Cerebellar nuclear complex (tissue), 1 donor: ENCODE measurements around the gene AQP3.
A peak's percentile ranks its signal among the peaks of the same experiment; 100 is the strongest.
"Not testable (repeated sequence)": the region's sequence is repeated elsewhere in the genome, so short reads cannot be mapped to it uniquely, and the experiment has no call there.

Source experiments
- DNase-seq, 2 experiments: peaks; one replicate each; lab custom pipeline; 2025; lab: John Stamatoyannopoulos, UW

AQP3 gene

DNA sequence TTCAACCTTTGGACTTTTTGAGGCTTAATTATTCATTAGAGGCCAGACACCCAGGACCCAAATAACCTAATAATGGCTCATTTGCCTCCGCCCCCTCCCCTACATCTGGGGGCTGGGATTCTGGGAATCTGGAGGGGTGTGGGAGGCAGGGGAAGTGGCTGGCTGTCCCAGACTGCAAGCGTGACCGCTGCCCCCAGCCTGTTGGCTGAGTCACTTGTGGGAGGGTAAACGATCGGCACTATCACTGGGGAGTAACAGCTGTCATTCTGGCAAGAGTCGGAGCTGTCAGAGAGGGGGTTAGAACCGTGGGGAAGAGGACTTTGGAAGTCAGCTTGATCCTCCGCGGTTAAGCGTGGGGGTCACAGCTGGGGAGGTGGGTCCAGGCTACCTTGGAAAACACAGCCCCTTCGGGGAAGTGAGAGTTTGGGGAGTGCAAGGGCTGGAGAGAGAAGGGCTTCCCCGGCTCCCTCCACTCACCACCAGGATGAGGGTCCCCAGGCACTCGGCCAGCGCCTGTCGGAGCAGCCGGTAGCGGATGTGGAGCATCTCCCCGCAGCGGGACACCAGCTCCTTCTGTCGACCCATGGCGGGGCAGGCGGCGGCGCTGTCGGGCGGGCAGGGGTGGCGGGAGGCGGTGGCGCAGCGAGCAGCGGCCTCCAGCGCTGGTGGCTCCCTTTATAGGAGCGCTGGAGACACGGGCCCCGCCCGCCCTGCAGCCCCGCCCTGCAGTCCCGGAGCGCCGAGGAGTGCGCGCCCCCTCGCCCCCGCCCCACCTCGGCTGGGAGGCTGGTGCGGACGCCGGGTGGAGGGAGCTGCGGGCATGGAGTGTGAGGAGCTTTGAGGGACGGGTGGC is at the start of gene AQP3:
Gene AQP3 (minus strand): TSS at position 648 of the 853 bp plus-strand sequence. CDS start 63 bp downstream, at position 585.
- no peak for DNase-seq

DNA sequence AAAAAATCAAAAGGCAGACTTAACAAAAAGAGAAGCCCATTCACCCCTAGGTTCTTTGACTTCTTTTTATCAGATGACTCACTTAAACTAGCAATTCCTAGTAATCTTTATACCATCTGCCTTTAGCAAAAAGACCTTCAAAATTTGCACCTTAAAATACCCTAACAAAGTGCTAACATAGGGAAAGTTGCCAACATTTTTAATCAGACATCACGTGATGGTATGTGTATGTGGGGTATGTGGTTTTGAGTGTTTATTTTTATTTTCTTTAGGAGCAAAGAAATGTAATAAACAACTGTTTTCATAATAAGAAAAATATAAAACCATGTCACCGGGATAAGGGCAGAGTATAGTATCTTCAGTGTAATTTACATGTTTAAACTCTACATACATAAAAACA is 46.4 kb upstream of the AQP3 start:
- not testable (repeated sequence) for DNase-seq

DNA sequence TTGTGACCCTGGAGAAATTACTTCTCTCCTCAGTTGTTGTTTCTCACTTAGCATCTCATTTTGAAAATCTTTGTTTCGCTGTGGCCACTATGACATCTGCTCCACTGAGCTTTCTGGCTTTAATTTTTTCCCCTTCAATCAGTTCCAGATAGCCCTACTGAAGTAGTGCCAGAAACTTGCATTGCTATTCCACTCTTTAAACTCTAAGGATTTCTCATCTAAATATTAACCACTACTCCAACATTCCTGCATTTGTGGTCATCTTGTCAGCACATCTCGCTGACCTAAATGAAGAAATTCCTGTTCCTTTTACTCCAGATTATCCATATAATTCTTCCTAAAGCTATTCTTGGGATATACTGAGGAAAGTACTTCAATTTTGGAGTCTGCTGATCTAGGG is 41.7 kb upstream of the AQP3 start:
- no peak for DNase-seq

DNA sequence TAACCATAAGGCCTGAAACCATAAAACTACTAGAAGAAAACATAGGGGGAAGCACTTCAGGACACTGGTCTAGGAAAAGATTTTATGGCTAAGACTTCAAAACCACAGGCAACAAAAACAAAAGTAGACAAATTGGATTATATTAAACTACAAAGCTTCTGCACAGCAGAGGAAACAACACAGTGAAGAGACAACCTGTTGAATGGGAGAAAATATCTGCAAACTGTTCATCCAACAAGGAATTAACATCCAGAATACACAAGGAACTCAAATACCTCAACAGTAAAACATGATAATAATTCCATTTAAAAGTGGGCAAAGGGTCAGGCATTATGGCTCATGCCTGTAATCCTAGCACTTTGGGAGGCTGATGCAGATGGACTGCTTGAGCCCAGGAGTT is 37.9 kb upstream of the AQP3 start:
- DNase-seq, result not testable (repeated sequence)

DNA sequence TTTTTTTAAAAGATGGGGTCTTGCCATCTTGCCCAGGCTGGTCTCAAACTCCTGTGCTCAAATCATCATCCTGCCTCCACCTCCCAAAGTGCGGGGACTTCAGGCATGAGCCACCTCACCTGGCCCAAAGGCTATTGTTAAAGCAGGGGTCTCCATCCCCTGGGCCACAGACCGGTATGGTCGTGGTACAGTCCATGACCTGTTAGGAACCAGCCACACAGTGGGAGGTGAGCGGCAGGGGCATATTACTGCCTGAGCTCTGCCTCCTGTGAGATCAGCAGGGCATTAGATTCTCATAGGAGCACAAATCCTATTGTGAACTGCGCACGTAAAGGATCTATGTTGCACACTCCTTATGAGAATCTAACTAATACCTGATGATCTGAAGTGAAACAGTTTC is 33.6 kb upstream of the AQP3 start:
- DNase-seq, result no peak

DNA sequence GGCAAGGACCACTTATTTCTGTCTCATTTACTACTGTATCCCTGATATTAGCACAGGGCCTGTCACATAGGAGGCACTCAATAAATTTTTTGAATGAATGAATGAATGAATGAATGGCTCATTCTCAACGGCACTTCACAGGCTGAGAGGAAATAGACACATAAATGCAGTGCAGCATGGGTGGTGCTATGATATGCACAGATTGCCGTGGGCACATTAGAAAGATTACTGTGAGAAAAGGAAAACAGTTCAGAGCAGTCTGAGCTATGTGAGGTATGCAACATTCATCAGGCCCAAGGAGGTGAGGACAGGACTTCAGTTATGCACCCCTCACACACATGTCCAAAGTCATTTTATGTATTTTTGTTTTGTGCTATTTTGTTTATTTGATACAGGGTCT is 32.7 kb upstream of the AQP3 start:
- no peak for DNase-seq

DNA sequence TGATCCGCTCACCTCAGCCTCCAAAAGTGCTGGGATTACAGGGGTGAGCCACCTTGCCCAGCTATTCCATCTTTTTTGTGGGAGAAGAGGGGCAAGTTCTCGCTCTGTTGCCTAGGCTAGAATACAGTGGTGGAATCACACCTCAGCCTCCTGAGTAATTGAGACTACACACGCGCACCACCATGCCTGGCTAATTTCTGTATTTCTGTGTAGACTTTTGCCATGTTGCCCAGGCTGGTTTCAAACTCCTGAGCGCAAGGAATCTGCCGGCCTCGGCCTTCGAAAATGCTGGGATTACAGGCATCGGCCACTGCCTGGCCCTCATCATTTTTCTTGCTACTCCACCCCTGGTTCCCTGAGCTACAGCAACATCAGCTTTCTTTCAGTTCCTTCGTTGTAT is 29.1 kb upstream of the AQP3 start:
- DNase-seq, result no peak

DNA sequence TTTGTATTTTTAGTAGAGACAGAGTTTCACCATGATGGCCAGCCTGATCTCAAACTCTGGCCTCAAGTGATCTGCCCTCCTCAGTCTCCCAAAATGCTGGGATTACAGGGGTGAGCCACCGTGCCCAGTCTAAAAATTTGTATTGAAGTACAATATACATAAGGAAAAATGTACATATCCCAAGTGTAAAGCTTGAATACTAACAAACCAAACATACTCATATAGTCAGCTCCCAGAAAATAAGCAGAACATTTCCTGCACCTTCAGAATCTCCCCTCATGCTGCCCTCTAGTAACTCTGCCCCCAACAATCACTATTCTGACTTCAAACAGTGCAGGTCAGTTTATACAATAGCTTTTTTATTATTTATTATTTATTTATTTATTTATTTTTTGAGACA is 28.0 kb upstream of the AQP3 start:
- no peak for DNase-seq

DNA sequence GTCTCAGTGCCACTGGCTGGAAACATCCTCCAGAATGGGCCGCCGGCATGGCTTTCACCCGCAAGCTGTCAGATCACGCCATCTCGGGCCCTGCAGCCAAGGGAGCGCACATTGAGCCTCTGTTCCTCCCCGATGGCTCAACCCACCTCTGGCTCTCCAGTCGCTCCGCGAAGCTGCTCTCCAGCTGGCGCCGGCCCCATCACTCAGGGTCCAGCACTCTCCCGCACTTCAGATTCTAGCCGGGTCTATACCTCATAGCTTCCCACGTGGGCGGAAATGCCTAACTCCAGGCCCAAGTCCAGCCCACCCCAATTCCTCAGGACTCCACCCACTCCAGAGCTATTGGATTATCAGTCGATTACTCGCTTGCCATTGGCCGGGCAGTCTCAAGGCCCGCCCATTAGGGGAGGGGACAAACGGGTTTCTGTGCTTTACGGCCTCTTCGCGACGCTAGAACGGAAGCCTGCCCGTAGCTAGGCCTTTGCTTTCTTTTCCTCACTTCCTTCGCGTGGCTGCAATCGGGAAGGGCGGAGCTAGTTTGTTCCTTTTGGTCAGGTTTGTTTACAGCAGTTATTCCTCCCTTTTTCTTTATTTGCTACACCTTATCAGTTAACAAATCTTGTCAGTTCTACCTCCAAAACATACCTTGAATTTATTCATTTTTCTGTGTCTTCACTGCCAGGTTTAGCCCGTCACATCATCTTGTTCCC is 26.4 kb upstream of the AQP3 start, which contains the start of gene NOL6:
Gene NOL6 (minus strand): TSS at position 282 of the 710 bp plus-strand sequence. CDS start 82 bp downstream, at position 200.
- DNase-seq, result peak; percentile 90 to 98

DNA sequence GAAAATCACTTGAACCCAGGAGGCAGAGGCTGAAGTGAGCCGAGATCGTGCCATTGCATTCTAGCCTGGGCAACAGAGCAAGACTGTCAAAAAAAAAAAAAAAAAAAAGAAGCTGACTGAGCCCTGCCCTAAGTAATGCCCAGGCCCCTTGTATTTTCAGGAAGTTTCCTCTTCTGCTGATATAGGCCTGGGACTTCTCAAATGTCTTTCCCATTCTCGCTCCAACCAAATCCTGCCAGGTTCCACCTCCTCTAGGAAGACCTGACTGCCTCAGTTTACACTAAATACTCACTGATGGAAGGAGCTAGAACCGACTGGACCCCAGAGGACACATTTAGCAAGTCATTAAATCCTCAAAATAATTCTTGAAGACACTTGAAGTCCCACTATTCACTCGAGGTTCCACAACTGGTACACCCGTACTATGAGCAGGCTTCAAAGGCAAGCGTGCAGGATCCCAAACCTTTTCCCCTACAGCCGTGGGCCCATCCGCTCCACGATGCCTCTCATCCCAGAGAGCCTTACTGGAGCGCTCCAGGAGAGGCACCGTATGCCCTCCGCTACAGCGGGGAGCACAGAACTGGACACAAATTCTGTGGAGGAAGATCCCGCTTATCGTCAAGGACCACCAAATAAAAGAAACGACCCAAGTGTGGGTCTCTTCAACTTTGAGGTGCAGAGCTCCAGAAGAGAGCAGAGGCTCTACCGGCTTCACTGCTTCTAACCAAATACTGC is 25.7 kb upstream of the AQP3 start:
- DNase-seq, result no peak

DNA sequence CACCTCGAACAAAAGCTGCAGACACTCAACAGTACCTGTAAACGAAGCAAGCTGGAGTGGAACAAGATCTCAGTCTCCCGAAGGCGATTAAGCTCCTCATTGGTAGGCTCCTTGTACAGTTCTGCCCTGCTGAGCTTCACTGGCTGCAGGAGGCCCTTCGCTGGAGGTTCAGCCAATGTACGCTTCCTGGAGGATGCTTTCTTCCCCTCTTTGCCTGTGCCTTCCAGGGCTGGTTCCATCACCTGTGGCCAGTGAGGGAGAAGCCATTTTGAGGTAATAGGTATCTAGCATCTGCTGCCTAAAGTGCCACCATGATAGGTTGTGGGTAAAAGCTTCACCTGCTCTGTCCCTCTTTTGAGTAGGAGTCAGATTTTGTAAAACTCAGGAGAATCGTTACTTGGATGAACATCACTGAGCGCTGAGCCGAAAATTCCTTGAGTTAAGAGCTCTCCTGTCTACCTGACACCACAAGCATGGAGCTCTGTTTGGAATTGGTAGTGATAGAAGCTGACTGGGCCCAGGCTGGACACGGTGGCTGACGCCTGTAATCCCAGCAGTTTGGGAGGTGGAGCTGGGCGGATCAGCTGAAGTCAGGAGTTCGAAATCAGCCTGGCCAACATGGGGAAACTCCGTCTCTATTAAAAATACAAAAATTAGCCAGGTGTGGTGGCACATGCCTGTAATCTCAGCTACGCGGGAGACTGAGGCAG is 24.9 kb upstream of the AQP3 start:
- no peak for DNase-seq

DNA sequence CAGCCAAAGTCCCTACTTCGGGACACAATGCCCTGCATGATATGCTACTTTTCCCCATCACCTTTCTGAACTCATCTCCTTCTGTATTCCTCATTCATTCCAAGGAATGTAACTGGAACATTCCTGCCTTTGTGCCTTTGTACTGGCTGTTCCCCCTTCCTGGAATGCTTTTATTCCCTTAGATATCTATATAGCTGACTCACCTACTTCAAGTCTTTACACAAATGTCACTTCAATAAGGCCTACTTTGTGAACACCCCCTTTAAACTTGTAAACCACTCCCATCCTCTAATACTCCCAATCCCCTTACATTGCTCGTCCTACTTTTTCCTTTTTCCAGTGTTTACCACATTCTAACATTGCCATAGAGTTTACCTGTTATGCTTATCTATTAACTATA is 24.0 kb upstream of the AQP3 start:
- no peak for DNase-seq

DNA sequence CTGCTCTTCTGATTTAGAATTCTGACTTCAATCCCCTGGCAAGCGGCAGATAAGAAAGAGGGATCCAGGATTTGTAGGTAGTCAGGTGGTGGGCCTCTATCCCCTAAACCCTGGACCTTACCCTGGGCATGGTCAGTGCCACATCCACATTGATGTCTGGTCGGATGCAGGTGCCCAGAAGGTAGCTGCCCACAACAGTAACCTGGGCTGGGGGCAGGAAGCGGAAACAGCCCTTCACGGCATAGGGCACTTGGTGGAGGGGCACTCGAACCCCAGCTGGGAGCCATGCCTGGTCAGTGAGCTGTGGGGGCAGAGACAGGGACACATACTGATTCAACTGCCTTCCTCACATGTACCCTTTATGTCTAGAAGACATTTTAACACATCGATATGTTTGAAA is 22.5 kb upstream of the AQP3 start:
- no peak for DNase-seq

DNA sequence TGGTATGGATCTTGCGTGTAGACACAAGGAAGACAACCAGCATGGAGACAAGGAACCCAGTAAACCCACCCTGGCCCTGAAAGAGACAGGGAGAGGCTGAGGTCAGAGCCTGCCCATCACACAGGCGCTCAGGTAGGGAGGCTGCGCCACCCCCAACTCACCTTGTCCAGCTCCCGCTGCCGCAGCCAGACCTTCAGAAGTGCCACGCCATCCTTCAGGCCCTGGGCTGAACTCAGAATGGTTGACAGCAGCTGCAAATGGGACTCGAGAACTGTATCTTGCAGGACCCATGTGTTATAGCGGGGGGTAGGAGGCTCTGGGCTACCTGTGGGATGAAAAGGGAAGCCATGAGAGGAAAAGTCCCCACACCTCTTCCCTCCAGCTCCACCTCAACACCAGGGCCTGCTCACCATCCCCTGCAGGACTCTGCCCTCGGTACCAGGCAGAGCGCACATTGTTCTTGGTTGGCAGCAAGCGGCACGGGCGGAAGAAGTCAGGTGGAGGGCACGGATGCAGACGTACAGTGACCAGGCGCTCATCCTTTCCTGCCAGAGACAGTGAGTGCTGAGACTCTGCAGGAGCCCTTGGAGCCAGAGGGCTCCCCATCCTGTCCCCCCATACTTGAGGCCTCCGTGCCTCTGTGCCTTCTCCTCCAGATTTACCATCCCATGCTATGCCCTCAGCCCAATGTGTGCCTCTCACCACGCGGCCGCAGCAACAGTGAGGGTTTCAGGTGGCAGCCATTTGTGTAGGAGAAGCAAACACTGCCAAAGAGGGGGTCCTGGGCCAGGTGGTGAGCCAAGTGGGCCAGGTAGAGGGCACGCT is 21.6 kb upstream of the AQP3 start:
- no peak for DNase-seq

DNA sequence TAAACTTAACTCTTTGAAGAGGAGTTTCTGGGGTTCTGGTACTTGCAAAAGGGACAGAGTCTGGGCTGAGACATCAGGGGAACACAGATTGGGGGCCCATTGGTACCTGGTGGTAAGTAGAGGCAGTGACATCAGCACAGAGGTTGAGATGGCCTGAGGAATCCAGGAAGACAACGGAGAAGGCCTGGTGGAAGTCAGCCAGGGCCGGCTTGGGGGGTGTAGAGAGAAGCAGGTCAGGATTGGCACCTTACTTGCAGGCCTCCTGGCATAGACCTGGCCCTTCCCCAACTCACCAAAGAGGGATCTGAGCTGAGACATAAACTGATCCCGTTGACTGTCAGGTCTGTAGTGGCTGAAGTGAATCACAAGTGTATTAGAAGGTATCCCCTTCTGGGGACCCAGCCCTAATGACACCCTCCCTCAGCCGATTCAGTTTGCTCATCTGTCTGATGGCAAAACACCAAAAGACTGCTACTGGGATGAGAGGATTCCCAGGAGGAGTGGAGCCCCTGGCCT is 20.9 kb upstream of the AQP3 start:
- no peak for DNase-seq

DNA sequence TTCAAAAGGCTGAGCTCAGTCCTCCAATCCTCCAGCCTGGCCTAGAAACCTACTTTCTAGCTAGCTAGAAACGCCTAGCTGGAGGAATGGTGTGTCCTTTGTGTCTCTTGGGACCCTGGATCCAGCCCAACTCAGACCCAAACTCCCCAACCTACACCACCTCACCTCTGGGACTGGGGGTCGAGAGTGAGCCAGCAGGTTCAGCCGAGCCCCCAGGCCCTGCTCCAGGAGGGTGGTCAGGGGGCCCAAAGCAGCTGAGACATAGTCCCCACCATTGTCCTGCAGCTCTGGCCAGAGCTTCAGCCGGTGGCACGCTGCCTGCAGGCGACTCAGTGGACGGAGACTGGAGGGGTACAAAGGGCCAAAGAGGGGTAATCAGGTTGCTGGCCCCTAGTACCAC is 20.1 kb upstream of the AQP3 start:
- DNase-seq, result no peak

DNA sequence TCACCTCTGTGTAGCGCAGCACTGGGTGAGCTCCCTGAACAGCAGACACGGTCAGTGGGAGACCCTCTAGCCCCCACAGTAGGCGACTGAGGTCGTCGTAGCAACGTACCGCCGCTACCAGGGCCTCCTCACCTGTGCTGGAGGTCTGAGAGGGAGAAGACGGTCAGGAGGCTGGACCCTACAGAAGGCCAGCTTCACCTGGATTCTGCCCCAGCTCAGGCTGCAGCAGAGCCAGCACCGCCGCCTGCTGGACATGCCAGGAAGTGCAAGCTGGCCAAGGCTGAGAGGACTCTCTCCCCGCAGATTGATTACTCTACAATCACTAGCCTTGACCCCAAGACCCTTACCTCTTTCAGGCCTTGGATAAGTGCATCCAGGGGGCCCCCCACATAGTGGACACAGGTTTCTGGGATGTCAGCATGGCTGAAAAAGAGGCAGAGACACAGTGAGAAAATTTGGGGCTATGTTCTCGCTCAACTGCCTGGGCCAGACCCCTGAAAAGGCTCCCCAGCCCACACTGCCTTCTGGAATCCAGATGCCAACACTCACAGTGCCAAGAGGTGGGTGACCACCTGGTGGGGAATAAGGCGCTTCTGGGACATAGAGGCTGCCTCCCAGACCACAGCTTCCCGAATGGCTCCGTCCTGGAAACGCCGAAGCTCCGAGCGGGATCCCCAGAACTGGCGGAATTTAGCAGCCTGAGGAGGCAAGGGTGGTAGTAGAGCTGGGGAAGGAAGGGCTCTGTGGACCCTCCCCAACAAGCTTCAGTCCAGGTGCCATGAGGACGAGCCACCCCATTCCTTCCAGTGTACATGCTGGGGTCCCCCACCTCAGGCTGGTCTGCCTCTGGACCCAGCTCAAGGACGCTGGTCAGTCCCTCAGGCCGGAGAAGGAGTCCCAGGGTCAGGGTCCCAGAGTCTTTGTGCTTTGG is 19.4 kb upstream of the AQP3 start:
- no peak for DNase-seq

DNA sequence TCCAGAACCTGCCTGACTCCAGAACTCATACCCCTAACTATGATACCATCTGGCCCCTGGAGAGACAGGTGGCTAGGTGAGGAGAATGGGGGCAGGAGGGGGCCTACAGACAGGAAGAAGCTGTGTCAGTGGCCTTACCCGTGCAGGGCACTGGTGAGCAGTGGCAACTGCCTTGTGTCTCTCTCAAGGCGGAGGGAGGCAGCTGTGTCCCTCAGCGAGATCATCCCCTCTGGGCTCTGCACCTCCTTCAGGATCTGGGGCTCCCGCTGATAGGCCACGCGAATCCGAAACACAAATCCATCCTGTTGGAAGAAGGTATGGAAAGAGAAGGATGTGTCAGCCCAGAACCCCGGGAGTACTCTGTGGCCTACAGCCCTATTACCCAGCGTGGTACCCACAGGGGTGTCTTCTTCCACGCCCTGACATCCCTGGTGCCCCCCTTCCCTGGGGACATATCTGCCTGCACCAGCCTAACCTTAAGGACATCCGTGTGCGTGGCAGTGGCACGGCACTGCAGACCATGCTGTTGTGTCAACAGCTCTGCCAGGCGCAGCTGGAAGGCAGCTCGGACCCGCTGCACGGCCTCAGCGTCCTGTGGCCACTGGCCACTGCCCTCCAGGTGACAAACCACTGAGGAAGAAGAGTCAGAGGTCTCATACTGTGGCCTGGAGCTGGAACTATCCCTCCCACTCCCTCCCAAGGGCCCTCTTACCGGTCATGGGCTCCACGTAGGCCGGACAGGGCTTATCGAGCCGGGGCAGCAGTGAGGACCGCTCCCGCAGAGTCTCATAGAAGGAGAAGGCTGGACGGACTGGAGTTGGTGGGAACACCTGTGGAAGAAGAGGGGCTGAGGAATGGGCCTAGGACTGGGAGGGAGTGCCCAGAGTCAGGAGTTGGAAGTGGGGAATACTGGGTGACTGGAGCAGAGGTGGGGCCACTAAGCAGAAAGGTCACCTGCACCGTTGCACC is 18.5 kb upstream of the AQP3 start:
- no peak for DNase-seq

DNA sequence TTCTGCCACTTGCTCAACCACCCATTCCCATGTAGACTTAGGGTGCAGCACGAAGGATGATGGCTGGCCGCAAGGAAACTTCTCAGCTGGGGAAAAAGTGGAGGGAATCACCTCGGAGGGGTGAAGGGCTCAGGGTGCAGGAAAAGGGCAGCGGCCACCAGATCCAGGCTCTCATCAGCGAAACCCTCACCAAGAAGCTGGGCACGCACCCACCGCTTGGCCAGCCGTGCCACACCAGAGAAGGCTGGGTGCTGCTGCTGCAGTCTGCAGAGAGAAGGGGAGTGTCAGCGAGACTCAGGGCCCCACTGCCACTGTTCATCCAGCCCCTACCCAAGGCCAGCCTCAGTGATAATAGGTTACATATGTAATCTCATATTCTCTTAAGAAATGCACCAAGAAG is 17.7 kb upstream of the AQP3 start:
- no peak for DNase-seq
